HepG2 (cell line): Measurements from ENCODE around the gene TOMM7. TPM values are rescaled to one million over a fixed set of nuclear protein-coding genes. Genes with fewer than 3 reads are reported as not detected.
A peak's percentile ranks its signal among the peaks of the same experiment; 100 is the strongest.

Source experiments
- BHLHE40 ChIP-seq: IDR thresholded peaks from 2 replicates; pipeline ENCODE4 v1.6.1; 2011; ENCODE audit warnings: low read length, improper control_type of control experiment
- ELK4 ChIP-seq: sonication (generic); formaldehyde crosslinking; IDR thresholded peaks from 2 replicates; pipeline ENCODE4 v1.9.0; 2021; ENCODE audit warnings: missing genetic modification reagents, borderline replicate concordance
- HIC2 ChIP-seq: sonication (generic); formaldehyde crosslinking; IDR thresholded peaks from 2 replicates; pipeline ENCODE4 v1.9.0; 2022; ENCODE audit warnings: low read depth, missing genetic modification reagents
- HMG20A ChIP-seq: IDR thresholded peaks from 2 replicates; pipeline ENCODE4 v1.6.1; 2016; ENCODE audit warnings: borderline replicate concordance
- MATR3 ChIP-seq: sonication (generic); formaldehyde crosslinking; IDR thresholded peaks from 2 replicates; pipeline ENCODE4 v1.4.0; 2020; ENCODE audit warnings: missing genetic modification reagents
- MLXIP ChIP-seq: sonication (generic); formaldehyde crosslinking; IDR thresholded peaks from 2 replicates; pipeline ENCODE4 v1.9.0; 2021; ENCODE audit warnings: missing genetic modification reagents, borderline replicate concordance
- RFX1 ChIP-seq: fragments of 450-650 bp; IDR thresholded peaks from 2 replicates; pipeline ENCODE4 v1.6.1; 2017
- RNF219 ChIP-seq: sonication (generic); formaldehyde crosslinking; IDR thresholded peaks from 2 replicates; pipeline ENCODE4 v1.5.0; 2020; ENCODE audit warnings: mild to moderate bottlenecking, missing genetic modification reagents
- SMAD9 ChIP-seq: sonication (generic); formaldehyde crosslinking; IDR thresholded peaks from 2 replicates; pipeline ENCODE4 v1.5.1; 2020; ENCODE audit warnings: mild to moderate bottlenecking, missing genetic modification reagents
- SP4 ChIP-seq: sonication (generic); formaldehyde crosslinking; IDR thresholded peaks from 2 replicates; pipeline ENCODE4 v1.8.1; 2023; ENCODE audit warnings: mild to moderate bottlenecking, missing genetic modification reagents
- STAT5B ChIP-seq: sonication (generic); formaldehyde crosslinking; IDR thresholded peaks from 2 replicates; pipeline ENCODE4 v1.4.0; 2020; ENCODE audit warnings: missing genetic modification reagents
- YEATS2 ChIP-seq: sonication (generic); formaldehyde crosslinking; IDR thresholded peaks from 2 replicates; pipeline ENCODE4 v1.4.0; 2020; ENCODE audit warnings: missing genetic modification reagents, borderline replicate concordance
- ZBTB37 ChIP-seq: sonication (generic); formaldehyde crosslinking; IDR thresholded peaks from 2 replicates; pipeline ENCODE4 v1.4.0; 2020; ENCODE audit warnings: mild to moderate bottlenecking, missing genetic modification reagents
- ZBTB43 ChIP-seq: sonication (generic); formaldehyde crosslinking; conservative IDR thresholded peaks from 2 replicates; pipeline ENCODE4 v1.4.0; 2020; ENCODE audit warnings: missing genetic modification reagents
- ZNF234 ChIP-seq: sonication (generic); formaldehyde crosslinking; conservative IDR thresholded peaks from 2 replicates; pipeline ENCODE4 v1.5.1; 2020; ENCODE audit warnings: mild to moderate bottlenecking, missing genetic modification reagents
- ZNF639 ChIP-seq: conservative IDR thresholded peaks from 2 replicates; pipeline ENCODE4 v1.6.1; 2018; ENCODE audit warnings: missing genetic modification reagents
- polyA plus RNA-seq, 8 experiments: library from polyadenylated mRNA; depleted of rRNA in 3 of 8; stranded (reverse) in 7 of 8; unstranded in 1 of 8; fragments of >200 nt; fragmentation: Illumina TruSeq in 4 of 8; extraction: Trizol in 4 of 8; gene quantifications; 2 replicates each; pipeline versions ENCODE4 v1.2.1 to v1.2.3, GENCODE V29; 2011 to 2016; ENCODE audit warnings: low read depth in 4 of 8, missing spikeins in 1 of 8, mixed read lengths in 1 of 8; ENCODE audit not compliant: insufficient read depth in 1 of 8
- total RNA-seq, 5 experiments: library from RNA; depleted of rRNA; stranded (reverse); fragments of >200 nt; fragmentation: Illumina TruSeq; extraction: Trizol; gene quantifications; 2 replicates each; pipeline ENCODE4 v1.2.3, GENCODE V29; 2016; ENCODE audit warnings: low read depth in 1 of 5

The TOMM7 gene
- total and polyA plus RNA-seq, 2 of the 13 experiments (the other 11 are each of a cell fraction or from before 2014, with no cell fraction given): 251 to 369 TPM

GRCh38 chr7:22786290-22786932 is 36.2 kb downstream of the TOMM7 start (continued):
- TF ChIP-seq MLXIP (CRISPR knock-in tag) (no peak), ZNF234 (no peak), ZNF639 (CRISPR knock-in tag) (no peak), STAT5B (CRISPR knock-in tag) (no peak), BHLHE40 (peak; percentile 12; the same call in 1 of the 2 replicates), RFX1 (no peak), SMAD9 (CRISPR knock-in tag) (no peak), RNF219 (no peak), YEATS2 (CRISPR knock-in tag) (no peak; the same call in 1 of the 2 replicates), ZBTB43 (CRISPR knock-in tag) (no peak), ZBTB37 (CRISPR knock-in tag) (0 out of 2 replicates have a peak, but pooled peaks have one; percentile 44), HMG20A (peak; percentile 83; the same call in 1 of the 2 replicates), MATR3 (CRISPR knock-in tag) (no peak), ELK4 (CRISPR knock-in tag) (no peak), SP4 (peak; percentile 32; the same call in 1 of the 2 replicates), HIC2 (CRISPR knock-in tag) (peak; percentile 41; the same call in 1 of the 2 replicates)
